Hepatocyte (in vitro differentiated cells): ENCODE data around the gene CEP128. TPM values are rescaled to one million over a fixed set of nuclear protein-coding genes. Genes with fewer than 3 reads are reported as not detected.

Experiments used
- DNase-seq: peaks from one replicate; pipeline ENCODE4 v3.0.0-alpha.2; 2016; ENCODE audit warnings: low spot score
- H2AFZ ChIP-seq: fragments of 200-600 bp; sonication (generic); 2 replicates; pipeline ENCODE4 v1.6.0; 2016; ENCODE audit warnings: antibody characterized with exemption, mild to moderate bottlenecking
- H3K27ac ChIP-seq: fragments of 200-600 bp; sonication (generic); 2 replicates; pipeline ENCODE4 v1.5.1; 2016; ENCODE audit warnings: mild to moderate bottlenecking
- H3K27me3 ChIP-seq: fragments of 200-600 bp; sonication (generic); 2 replicates; pipeline ENCODE4 v1.6.1; 2016
- H3K36me3 ChIP-seq: fragments of 200-600 bp; sonication (generic); replicated peaks from 2 replicates; pipeline ENCODE4 v1.5.1; 2016; ENCODE audit warnings: low read depth; ENCODE audit not compliant: insufficient read depth
- H3K4me1 ChIP-seq: fragments of 200-600 bp; sonication (generic); 2 replicates; pipeline ENCODE4 v1.5.1; 2016; ENCODE audit warnings: mild to moderate bottlenecking, moderate library complexity; ENCODE audit not compliant: insufficient read depth
- H3K4me2 ChIP-seq: fragments of 200-600 bp; sonication (generic); 2 replicates; pipeline ENCODE4 v1.6.0; 2016
- H3K4me3 ChIP-seq: fragments of 200-600 bp; sonication (generic); 2 replicates; pipeline ENCODE4 v1.5.1; 2016; ENCODE audit warnings: mild to moderate bottlenecking
- H3K79me2 ChIP-seq: fragments of 200-600 bp; sonication (generic); 2 replicates; pipeline ENCODE4 v1.6.0; 2017; ENCODE audit warnings: mild to moderate bottlenecking
- H3K9me2 ChIP-seq: fragments of 200-600 bp; sonication (generic); replicated peaks from 2 replicates; pipeline ENCODE4 v1.6.0; 2017; ENCODE audit warnings: mild to moderate bottlenecking; ENCODE audit not compliant: insufficient read depth
- H3K9me3 ChIP-seq: fragments of 200-600 bp; sonication (generic); 2 replicates; pipeline ENCODE4 v1.5.1; 2016; ENCODE audit warnings: low read depth, mild to moderate bottlenecking
- H4K20me1 ChIP-seq: fragments of 200-600 bp; sonication (generic); 2 replicates; pipeline ENCODE4 v1.6.0; 2016; ENCODE audit warnings: mild to moderate bottlenecking; ENCODE audit not compliant: insufficient read depth, poor library complexity, severe bottlenecking
- EZH2 ChIP-seq: fragments of 200-600 bp; sonication (generic); IDR thresholded peaks from 2 replicates; pipeline ENCODE4 v1.6.1; 2016; ENCODE audit warnings: antibody characterized with exemption, mild to moderate bottlenecking, borderline replicate concordance
- EZH2phosphoT487 ChIP-seq: fragments of 200-600 bp; sonication (generic); IDR thresholded peaks from one replicate; pipeline ENCODE4 v1.6.1; 2018; ENCODE audit warnings: antibody characterized with exemption, mild to moderate bottlenecking, low read depth, moderate library complexity; ENCODE audit not compliant: unreplicated experiment, severe bottlenecking
- WGBS: methylation state at CpG from one replicate; pipeline ENCODE4 v1.1.6; 2016; ENCODE audit warnings: low lambda C conversion rate; ENCODE audit errors: missing lambda C conversion rate; 5-methylcytosine and 5-hydroxymethylcytosine counted together
- polyA plus RNA-seq: library from polyadenylated mRNA; unstranded; fragments of >200 nt; fragmentation: Nextera tagmentation; extraction: Ambion mirVana; gene quantifications from 2 replicates; pipeline ENCODE4 v1.2.1, GENCODE V29; 2016
- total RNA-seq: library from RNA; depleted of rRNA; stranded (reverse); fragments of >200 nt; gene quantifications from 2 replicates; pipeline ENCODE4 v1.2.3, GENCODE V29; 2014
- TF ChIP-seq, protein P1 (sequence below): fragments of 200-600 bp; sonication (generic); IDR thresholded peaks from 2 replicates; pipeline ENCODE4 v1.5.1; 2016; ENCODE audit warnings: antibody characterized with exemption, mild to moderate bottlenecking; ENCODE audit not compliant: poor library complexity

CEP128 gene
- total and polyA plus RNA-seq, 2 experiments from 2014 or later = 1.4 to 3.6 TPM

- Histone ChIP-seq H3K27me3 (no peaks in the 10 kb centered on the region), H3K79me2 (no peaks in the 10 kb centered on the region), H3K27ac (no peak overlapping the region), H3K9me3 (no peaks in the 10 kb centered on the region), H3K36me3 (no peaks in the 10 kb centered on the region), H4K20me1 (no peaks in the 10 kb centered on the region), H3K4me1 (no peaks in the 10 kb centered on the region), H3K4me2 (no peak overlapping the region), H3K9me2 (no peaks in the 10 kb centered on the region), H3K4me3 (no peak overlapping the region), H2AFZ (no peak overlapping the region)
- TF ChIP-seq EZH2 (no peak), EZH2phosphoT487 (no peak)
- TF ChIP-seq, protein P1, sequence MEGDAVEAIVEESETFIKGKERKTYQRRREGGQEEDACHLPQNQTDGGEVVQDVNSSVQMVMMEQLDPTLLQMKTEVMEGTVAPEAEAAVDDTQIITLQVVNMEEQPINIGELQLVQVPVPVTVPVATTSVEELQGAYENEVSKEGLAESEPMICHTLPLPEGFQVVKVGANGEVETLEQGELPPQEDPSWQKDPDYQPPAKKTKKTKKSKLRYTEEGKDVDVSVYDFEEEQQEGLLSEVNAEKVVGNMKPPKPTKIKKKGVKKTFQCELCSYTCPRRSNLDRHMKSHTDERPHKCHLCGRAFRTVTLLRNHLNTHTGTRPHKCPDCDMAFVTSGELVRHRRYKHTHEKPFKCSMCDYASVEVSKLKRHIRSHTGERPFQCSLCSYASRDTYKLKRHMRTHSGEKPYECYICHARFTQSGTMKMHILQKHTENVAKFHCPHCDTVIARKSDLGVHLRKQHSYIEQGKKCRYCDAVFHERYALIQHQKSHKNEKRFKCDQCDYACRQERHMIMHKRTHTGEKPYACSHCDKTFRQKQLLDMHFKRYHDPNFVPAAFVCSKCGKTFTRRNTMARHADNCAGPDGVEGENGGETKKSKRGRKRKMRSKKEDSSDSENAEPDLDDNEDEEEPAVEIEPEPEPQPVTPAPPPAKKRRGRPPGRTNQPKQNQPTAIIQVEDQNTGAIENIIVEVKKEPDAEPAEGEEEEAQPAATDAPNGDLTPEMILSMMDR = no peak
- WGBS = 95% methylated on average over 4 of the region's 4 CpGs
- no peak for DNase-seq
Measured at GRCh38 chr14:80695869-80696268, 245.7 kb downstream of the CEP128 start.

- Histone ChIP-seq H3K4me3 (no peak overlapping the region), H3K9me3 (no peaks in the 10 kb centered on the region), H3K79me2 (no peaks in the 10 kb centered on the region), H2AFZ (no peak overlapping the region), H3K27ac (no peak overlapping the region), H3K27me3 (no peaks in the 10 kb centered on the region), H3K4me1 (no peaks in the 10 kb centered on the region), H4K20me1 (no peaks in the 10 kb centered on the region), H3K4me2 (no peak overlapping the region), H3K9me2 (no peaks in the 10 kb centered on the region), H3K36me3 (no peaks in the 10 kb centered on the region)
- TF ChIP-seq, protein P1 = no peak
- no peak for DNase-seq
- 75% methylated on average over 3 of the region's 3 CpGs for WGBS
Measured at GRCh38 chr14:80692903-80693302, 248.6 kb downstream of the CEP128 start.

GRCh38 chr14:80681651-80682050 is 259.9 kb downstream of the CEP128 start:
- Histone ChIP-seq H3K9me3 (peaks cover 4% of the 10 kb centered on the region), H3K4me1 (no peaks in the 10 kb centered on the region), H3K9me2 (no peaks in the 10 kb centered on the region), H4K20me1 (no peaks in the 10 kb centered on the region), H3K27me3 (no peaks in the 10 kb centered on the region), H3K36me3 (no peaks in the 10 kb centered on the region), H3K27ac (no peak overlapping the region), H3K79me2 (no peaks in the 10 kb centered on the region), H2AFZ (no peak overlapping the region), H3K4me2 (no peak overlapping the region), H3K4me3 (no peak overlapping the region)
- DNase-seq = no peak
- no peak for TF ChIP-seq EZH2phosphoT487
- WGBS = 100% methylated on average over 3 of the region's 3 CpGs

DNA sequence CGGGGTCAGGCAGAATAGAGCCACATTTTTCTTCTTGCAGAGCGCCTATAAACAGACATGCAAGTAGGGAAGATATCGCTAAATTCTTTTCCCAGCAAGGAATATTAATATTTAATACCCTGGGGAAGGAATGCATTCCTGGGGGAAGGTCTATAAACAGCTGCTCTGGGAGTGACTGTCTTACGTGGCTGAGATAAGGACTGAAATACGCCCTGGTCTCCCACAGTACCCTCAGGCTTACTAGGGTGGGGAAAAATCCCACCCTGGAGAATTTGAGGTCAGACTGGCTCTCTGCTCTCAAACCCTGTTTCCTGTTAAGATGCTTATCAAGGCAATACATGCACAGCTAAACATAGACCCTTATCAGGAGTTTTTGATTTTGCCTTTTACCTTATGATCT is 262.3 kb downstream of the CEP128 start:
- Histone ChIP-seq H3K79me2 (no peaks in the 10 kb centered on the region), H3K36me3 (no peaks in the 10 kb centered on the region), H3K4me3 (no peak overlapping the region), H3K4me2 (no peak overlapping the region), H2AFZ (no peak overlapping the region), H3K27me3 (no peaks in the 10 kb centered on the region), H3K9me3 (peaks cover 4% of the 10 kb centered on the region), H3K9me2 (no peaks in the 10 kb centered on the region), H3K4me1 (no peaks in the 10 kb centered on the region), H3K27ac (no peak overlapping the region), H4K20me1 (no peaks in the 10 kb centered on the region)
- no peak for DNase-seq
- 89% methylated on average over 5 of the region's 5 CpGs for WGBS
- TF ChIP-seq, protein P1 = no peak
- TF ChIP-seq EZH2phosphoT487 = no peak
